Muscle layer of duodenum (tissue), 2 donors: Measurements from ENCODE around the gene LMO2.

Source experiments
- H3K27ac ChIP-seq: one replicate; pipeline ENCODE4 v1.7.0; 2013; ENCODE audit warnings: mild to moderate bottlenecking, low read length
- H3K27me3 ChIP-seq: one replicate; pipeline ENCODE4 v1.7.0; 2013; ENCODE audit warnings: low read depth, mild to moderate bottlenecking, control low read depth, low read length
- H3K36me3 ChIP-seq, 2 donors: one replicate each; pipeline ENCODE4 v1.7.0; 2013; ENCODE audit warnings: low read length in 2 of 2, control low read depth in 1 of 2, mild to moderate bottlenecking in 1 of 2; ENCODE audit not compliant: insufficient read depth in 2 of 2, control insufficient read depth in 1 of 2
- H3K4me1 ChIP-seq, 2 donors: one replicate each; pipeline ENCODE4 v1.7.0; 2013; ENCODE audit warnings: low read length in 2 of 2, mild to moderate bottlenecking in 2 of 2, control low read depth in 1 of 2, moderate library complexity in 1 of 2; ENCODE audit not compliant: insufficient read depth in 2 of 2, control insufficient read depth in 1 of 2
- H3K4me3 ChIP-seq, 2 donors: one replicate each; pipeline ENCODE4 v1.7.0; 2013; ENCODE audit warnings: low read length in 2 of 2, low read depth in 1 of 2, mild to moderate bottlenecking in 1 of 2
- H3K9me3 ChIP-seq, 2 donors: one replicate each; pipeline ENCODE4 v1.7.0; 2013; ENCODE audit warnings: low read length in 2 of 2, control low read depth in 1 of 2, mild to moderate bottlenecking in 1 of 2; ENCODE audit not compliant: control insufficient read depth in 1 of 2
- donor health status: healthy.

LMO2 gene

GRCh38 chr11:33912405-33913361 is 20.8 kb upstream of the LMO2 start:
- H3K9me3 ChIP-seq, result peaks cover 4 to 9% of the 10 kb centered on the region in 2 donors
- H3K4me1 ChIP-seq, result no peaks in the 10 kb centered on the region
- no peaks in the 10 kb centered on the region for H3K36me3 ChIP-seq
- no peak overlapping the region for H3K4me3 ChIP-seq
- no peaks in the 10 kb centered on the region for H3K27me3 ChIP-seq
- no peak overlapping the region for H3K27ac ChIP-seq

GRCh38 chr11:33910958-33911339 is 19.1 kb upstream of the LMO2 start:
- Histone ChIP-seq H3K36me3 (no peaks in the 10 kb centered on the region), H3K27me3 (no peaks in the 10 kb centered on the region), H3K27ac (no peak overlapping the region), H3K9me3 (peaks cover 4 to 9% of the 10 kb centered on the region in 2 donors), H3K4me3 (no peak overlapping the region), H3K4me1 (no peaks in the 10 kb centered on the region)

GRCh38 chr11:33910296-33910957 is 18.6 kb upstream of the LMO2 start:
- no peaks in the 10 kb centered on the region for H3K36me3 ChIP-seq
- H3K4me3 ChIP-seq, result no peak overlapping the region
- H3K27ac ChIP-seq, result no peak overlapping the region
- H3K27me3 ChIP-seq, result no peaks in the 10 kb centered on the region
- peaks cover 4 to 9% of the 10 kb centered on the region in 2 donors for H3K9me3 ChIP-seq
- H3K4me1 ChIP-seq, result no peaks in the 10 kb centered on the region

GRCh38 chr11:33909552-33909951 is 17.7 kb upstream of the LMO2 start:
- Histone ChIP-seq H3K4me3 (no peak overlapping the region), H3K4me1 (no peaks in the 10 kb centered on the region), H3K27me3 (no peaks in the 10 kb centered on the region), H3K36me3 (no peaks in the 10 kb centered on the region), H3K27ac (no peak overlapping the region), H3K9me3 (peaks cover 4 to 9% of the 10 kb centered on the region in 2 donors)

- Histone ChIP-seq H3K27me3 (no peaks in the 10 kb centered on the region), H3K9me3 (peaks cover 4 to 5% of the 10 kb centered on the region in 2 donors), H3K4me1 (no peaks in the 10 kb centered on the region), H3K27ac (no peak overlapping the region), H3K4me3 (no peak overlapping the region), H3K36me3 (no peaks in the 10 kb centered on the region)
These were observed 17.3 kb upstream of the LMO2 start for GRCh38 chr11:33909150-33909549.

GRCh38 chr11:33907421-33907820 is 15.5 kb upstream of the LMO2 start:
- Histone ChIP-seq H3K36me3 (no peaks in the 10 kb centered on the region), H3K27ac (no peak overlapping the region), H3K27me3 (no peaks in the 10 kb centered on the region), H3K4me1 (no peaks in the 10 kb centered on the region), H3K4me3 (no peak overlapping the region), H3K9me3 (no peaks in the 10 kb centered on the region)

GRCh38 chr11:33906484-33907186 is 14.8 kb upstream of the LMO2 start:
- Histone ChIP-seq H3K4me3 (no peak overlapping the region), H3K27me3 (no peaks in the 10 kb centered on the region), H3K36me3 (no peaks in the 10 kb centered on the region), H3K27ac (no peak overlapping the region), H3K4me1 (no peaks in the 10 kb centered on the region), H3K9me3 (no peaks in the 10 kb centered on the region)

- H3K36me3 ChIP-seq, result no peaks in the 10 kb centered on the region
- H3K9me3 ChIP-seq, result no peaks in the 10 kb centered on the region
- no peaks in the 10 kb centered on the region for H3K27me3 ChIP-seq
- H3K4me3 ChIP-seq, result no peak overlapping the region
- no peak overlapping the region for H3K27ac ChIP-seq
- H3K4me1 ChIP-seq, result peaks cover 0 to 1% of the 10 kb centered on the region in 2 donors
These were observed 12.2 kb upstream of the LMO2 start for GRCh38 chr11:33904102-33904501.

- H3K36me3 ChIP-seq, result no peaks in the 10 kb centered on the region
- no peak overlapping the region for H3K27ac ChIP-seq
- peaks cover 5% of the 10 kb centered on the region in 2 donors for H3K4me1 ChIP-seq
- H3K27me3 ChIP-seq, result no peaks in the 10 kb centered on the region
- H3K9me3 ChIP-seq, result no peaks in the 10 kb centered on the region
- H3K4me3 ChIP-seq, result no peak overlapping the region
These were observed 8.4 kb upstream of the LMO2 start for GRCh38 chr11:33900159-33900840.

GRCh38 chr11:33899400-33900037 is 7.6 kb upstream of the LMO2 start:
- H3K27me3 ChIP-seq, result no peaks in the 10 kb centered on the region
- no peak overlapping the region for H3K27ac ChIP-seq
- H3K4me1 ChIP-seq, result peaks cover 5% of the 10 kb centered on the region in 2 donors
- no peaks in the 10 kb centered on the region for H3K9me3 ChIP-seq
- H3K4me3 ChIP-seq, result no peak overlapping the region
- H3K36me3 ChIP-seq, result no peaks in the 10 kb centered on the region
